Neuron (in vitro differentiated cells): ENCODE measurements around the gene PIP5K1B.

Experiments
- H2AFZ ChIP-seq: one replicate; pipeline ENCODE4 v1.6.1; 2013; ENCODE audit warnings: low read depth, mild to moderate bottlenecking, inconsistent platforms, low read length, moderate library complexity
- H3K27me3 ChIP-seq: one replicate; pipeline ENCODE4 v1.6.1; 2013; ENCODE audit warnings: low read length; ENCODE audit not compliant: insufficient read depth
- H3K36me3 ChIP-seq: one replicate; pipeline ENCODE4 v1.6.1; 2013; ENCODE audit warnings: low read length; ENCODE audit not compliant: insufficient read depth
- H3K4me1 ChIP-seq: one replicate; pipeline ENCODE4 v1.6.1; 2013; ENCODE audit warnings: low read length; ENCODE audit not compliant: insufficient read depth
- H3K4me3 ChIP-seq: 2 replicates; pipeline ENCODE4 v1.5.1; 2013; ENCODE audit warnings: mild to moderate bottlenecking, low read length, moderate library complexity
- H3K9me3 ChIP-seq: one replicate; pipeline ENCODE4 v1.6.1; 2013; ENCODE audit warnings: low read length

PIP5K1B gene

DNA sequence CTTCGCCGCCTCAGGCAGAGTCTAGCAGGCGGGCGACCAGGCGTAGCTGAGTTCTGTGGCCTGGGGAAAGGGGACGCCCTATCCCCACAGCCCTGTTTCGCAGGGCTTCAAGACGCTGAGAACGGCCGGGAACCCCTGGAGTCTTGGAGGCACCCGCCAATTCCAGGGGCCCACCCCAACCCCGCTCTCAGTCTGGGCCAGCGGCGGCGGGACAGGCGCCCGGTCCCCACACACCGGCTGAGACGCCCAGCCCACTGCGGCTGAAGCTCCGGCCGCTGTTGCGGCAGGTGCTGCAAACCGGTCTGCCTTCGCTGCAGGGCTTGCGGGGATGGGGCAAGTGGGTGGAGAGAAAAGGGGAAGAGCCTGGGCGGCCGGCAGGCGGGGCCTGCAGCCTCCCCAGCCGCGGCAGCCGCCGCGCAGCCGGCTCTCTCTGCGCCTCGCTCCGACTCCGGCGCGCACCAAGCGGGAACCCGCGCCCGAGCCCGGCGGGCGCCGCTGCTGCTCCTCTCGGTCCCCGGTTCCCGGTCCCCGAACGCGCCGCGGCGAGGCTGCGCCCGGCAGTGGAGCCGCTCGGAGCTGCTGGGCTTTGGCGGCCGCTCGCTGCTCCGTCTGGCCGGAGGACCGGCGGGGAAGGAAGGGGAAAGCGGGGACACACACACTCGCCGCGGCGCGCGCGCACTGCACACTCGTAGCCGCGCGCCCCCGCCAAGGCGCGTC, at the start of gene PIP5K1B:
TSS of gene PIP5K1B (plus strand) at position 427 of the 717 bp plus-strand sequence. CDS start 117,375 bp downstream, outside the sequence.
- H3K4me1 ChIP-seq = peaks cover 23% of the 10 kb centered on the region
- H2AFZ ChIP-seq = peak within 1 kb of the TSS; percentile 98
- H3K4me3 ChIP-seq = peak within 1 kb of the TSS; percentile 73
- no peaks in the 10 kb centered on the region for H3K9me3 ChIP-seq
- no peaks in the 10 kb centered on the region for H3K27me3 ChIP-seq
- H3K36me3 ChIP-seq = no peaks in the 10 kb centered on the region

- no peak overlapping the region for H2AFZ ChIP-seq
Measured at GRCh38 chr9:68664036-68664435, 41.0 kb upstream of the PIP5K1B start.

GRCh38 chr9:68668127-68668526, 36.9 kb upstream of the PIP5K1B start:
- Histone ChIP-seq H3K4me1 (peaks cover 20% of the 10 kb centered on the region), H3K36me3 (no peaks in the 10 kb centered on the region), H3K9me3 (no peaks in the 10 kb centered on the region), H3K27me3 (no peaks in the 10 kb centered on the region), H2AFZ (no peak overlapping the region), H3K4me3 (no peak overlapping the region)

More at GRCh38 chr9:68664036-68664435, 41.0 kb upstream of the PIP5K1B start:
- H3K36me3 ChIP-seq = no peaks in the 10 kb centered on the region
- H3K4me3 ChIP-seq = no peak overlapping the region
- no peaks in the 10 kb centered on the region for H3K9me3 ChIP-seq
- H3K27me3 ChIP-seq = no peaks in the 10 kb centered on the region
- peaks cover 17% of the 10 kb centered on the region for H3K4me1 ChIP-seq

- Histone ChIP-seq H3K4me1 (peaks cover 20% of the 10 kb centered on the region), H3K4me3 (peak overlapping the region; percentile 0), H3K36me3 (no peaks in the 10 kb centered on the region), H3K9me3 (no peaks in the 10 kb centered on the region), H2AFZ (no peak overlapping the region), H3K27me3 (no peaks in the 10 kb centered on the region)
Measured at GRCh38 chr9:68669218-68669617, 35.8 kb upstream of the PIP5K1B start.

GRCh38 chr9:68672215-68672614, 32.8 kb upstream of the PIP5K1B start:
- Histone ChIP-seq H2AFZ (no peak overlapping the region), H3K27me3 (no peaks in the 10 kb centered on the region), H3K9me3 (no peaks in the 10 kb centered on the region), H3K4me3 (no peak overlapping the region), H3K4me1 (peaks cover 20% of the 10 kb centered on the region), H3K36me3 (no peaks in the 10 kb centered on the region)

DNA sequence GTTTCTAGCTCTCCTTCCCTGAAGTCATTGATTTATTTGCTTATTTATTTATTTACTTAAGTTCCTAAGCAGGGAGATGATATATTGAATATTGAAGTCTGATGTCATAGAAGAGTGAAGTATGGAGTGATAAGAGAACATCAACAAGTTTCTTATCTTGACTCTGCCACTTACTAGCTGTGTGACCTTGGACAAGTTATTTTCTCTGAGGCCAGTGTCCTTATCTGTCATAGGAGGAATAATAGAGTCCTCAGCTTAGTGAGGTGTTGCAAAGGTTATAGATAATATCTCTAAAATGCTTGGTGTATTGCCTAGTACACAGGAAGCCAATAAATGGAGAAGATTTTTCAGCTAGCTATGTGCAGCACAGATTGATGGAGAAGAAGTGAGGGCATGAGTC, 32.4 kb upstream of the PIP5K1B start:
- Histone ChIP-seq H3K4me1 (peaks cover 18% of the 10 kb centered on the region), H3K36me3 (no peaks in the 10 kb centered on the region), H3K9me3 (no peaks in the 10 kb centered on the region), H3K27me3 (no peaks in the 10 kb centered on the region), H2AFZ (no peak overlapping the region), H3K4me3 (no peak overlapping the region)

DNA sequence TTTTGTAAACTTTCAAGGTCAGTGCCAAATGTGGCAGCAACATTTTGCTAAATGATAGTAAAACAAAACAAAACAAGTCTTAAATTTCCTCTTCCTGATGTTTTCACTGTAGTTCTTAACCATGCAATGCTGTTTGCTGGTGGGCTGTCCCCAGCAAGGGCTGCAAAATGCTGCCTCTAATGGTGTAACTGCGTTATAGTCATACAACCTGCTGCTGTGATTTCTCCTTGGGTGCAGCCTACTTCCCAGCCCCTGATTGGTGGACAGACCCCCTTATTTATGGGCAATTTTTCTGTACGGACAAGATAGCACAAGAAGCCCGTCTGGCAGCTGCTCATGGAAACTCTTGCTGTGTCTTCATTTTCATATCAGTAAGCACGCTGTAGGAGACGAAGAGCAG, 26.6 kb upstream of the PIP5K1B start:
- no peak overlapping the region for H2AFZ ChIP-seq
- no peaks in the 10 kb centered on the region for H3K9me3 ChIP-seq
- no peak overlapping the region for H3K4me3 ChIP-seq
- H3K36me3 ChIP-seq = no peaks in the 10 kb centered on the region
- H3K4me1 ChIP-seq = no peaks in the 10 kb centered on the region
- no peaks in the 10 kb centered on the region for H3K27me3 ChIP-seq

- Histone ChIP-seq H3K36me3 (no peaks in the 10 kb centered on the region), H3K4me1 (no peaks in the 10 kb centered on the region), H3K9me3 (no peaks in the 10 kb centered on the region), H3K27me3 (no peaks in the 10 kb centered on the region), H2AFZ (no peak overlapping the region), H3K4me3 (no peak overlapping the region)
Measured at GRCh38 chr9:68683433-68683832, 21.6 kb upstream of the PIP5K1B start.

DNA sequence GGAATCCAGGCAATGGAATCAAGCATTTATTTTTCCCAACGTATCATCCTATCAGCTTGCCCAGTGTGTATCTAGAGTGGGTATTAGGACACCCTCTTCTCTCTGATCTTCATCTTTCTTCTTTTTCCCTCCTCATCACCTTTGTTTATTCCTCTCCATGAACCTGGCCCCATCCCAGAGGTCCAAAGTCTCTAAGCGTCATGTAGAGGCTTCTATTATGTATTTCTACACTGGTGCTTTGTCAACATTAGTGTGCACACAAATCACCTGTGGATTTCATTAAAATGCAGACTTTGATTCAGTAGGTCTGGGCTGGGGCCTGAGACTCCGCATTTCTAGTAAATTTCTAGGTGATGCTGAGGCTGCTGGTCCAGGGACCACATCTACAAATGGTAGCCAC, 19.8 kb upstream of the PIP5K1B start:
- H3K27me3 ChIP-seq = no peaks in the 10 kb centered on the region
- H3K4me3 ChIP-seq = no peak overlapping the region
- no peaks in the 10 kb centered on the region for H3K9me3 ChIP-seq
- no peak overlapping the region for H2AFZ ChIP-seq
- H3K4me1 ChIP-seq = peaks cover 12% of the 10 kb centered on the region
- H3K36me3 ChIP-seq = no peaks in the 10 kb centered on the region

GRCh38 chr9:68685770-68686169, 19.3 kb upstream of the PIP5K1B start:
- Histone ChIP-seq H3K27me3 (no peaks in the 10 kb centered on the region), H3K4me3 (no peak overlapping the region), H3K4me1 (peaks cover 17% of the 10 kb centered on the region), H3K9me3 (no peaks in the 10 kb centered on the region), H2AFZ (no peak overlapping the region), H3K36me3 (no peaks in the 10 kb centered on the region)

DNA sequence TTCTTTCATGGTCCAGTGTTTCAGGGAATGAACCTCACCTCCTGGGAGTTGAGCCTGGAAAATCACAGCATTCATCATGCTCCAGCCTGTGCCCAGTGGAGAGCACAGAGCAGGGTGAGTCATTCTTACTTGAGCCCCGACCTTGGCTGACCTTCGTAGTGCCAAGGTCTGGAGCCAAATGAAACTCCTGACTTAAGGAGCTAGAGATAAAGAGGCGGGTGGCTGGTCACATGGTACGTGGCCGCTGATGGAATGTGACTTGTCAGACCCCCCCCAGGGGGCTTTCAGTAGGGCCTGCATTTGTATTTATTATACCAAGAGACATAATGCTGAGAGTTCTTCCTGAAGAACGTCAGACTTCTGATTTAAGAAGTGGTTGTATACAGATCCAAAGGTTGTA, 15.0 kb upstream of the PIP5K1B start:
- no peaks in the 10 kb centered on the region for H3K36me3 ChIP-seq
- no peak overlapping the region for H2AFZ ChIP-seq
- no peaks in the 10 kb centered on the region for H3K27me3 ChIP-seq
- no peaks in the 10 kb centered on the region for H3K9me3 ChIP-seq
- H3K4me1 ChIP-seq = peaks cover 23% of the 10 kb centered on the region
- no peak overlapping the region for H3K4me3 ChIP-seq

DNA sequence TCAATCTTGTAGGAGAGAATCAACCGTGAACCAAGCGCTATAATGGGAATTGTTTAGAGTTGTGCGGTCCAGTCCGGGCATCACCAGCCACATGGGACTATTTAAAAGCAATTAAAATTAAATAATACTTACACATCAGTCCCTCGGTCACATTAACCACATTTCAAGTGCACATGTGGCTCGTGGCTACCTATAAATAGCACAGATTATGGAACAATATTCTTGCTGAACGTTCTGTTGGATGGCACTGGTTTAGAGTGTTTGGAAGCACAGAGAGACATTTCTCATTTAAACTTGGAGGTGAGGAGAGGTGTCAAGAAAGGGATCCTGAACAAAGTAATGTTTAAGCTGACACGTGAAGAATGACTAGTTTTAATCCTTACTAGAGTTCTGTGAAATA, 12.5 kb upstream of the PIP5K1B start:
- no peak overlapping the region for H3K4me3 ChIP-seq
- no peak overlapping the region for H2AFZ ChIP-seq
- no peaks in the 10 kb centered on the region for H3K9me3 ChIP-seq
- H3K4me1 ChIP-seq = peaks cover 23% of the 10 kb centered on the region
- H3K27me3 ChIP-seq = no peaks in the 10 kb centered on the region
- no peaks in the 10 kb centered on the region for H3K36me3 ChIP-seq

DNA sequence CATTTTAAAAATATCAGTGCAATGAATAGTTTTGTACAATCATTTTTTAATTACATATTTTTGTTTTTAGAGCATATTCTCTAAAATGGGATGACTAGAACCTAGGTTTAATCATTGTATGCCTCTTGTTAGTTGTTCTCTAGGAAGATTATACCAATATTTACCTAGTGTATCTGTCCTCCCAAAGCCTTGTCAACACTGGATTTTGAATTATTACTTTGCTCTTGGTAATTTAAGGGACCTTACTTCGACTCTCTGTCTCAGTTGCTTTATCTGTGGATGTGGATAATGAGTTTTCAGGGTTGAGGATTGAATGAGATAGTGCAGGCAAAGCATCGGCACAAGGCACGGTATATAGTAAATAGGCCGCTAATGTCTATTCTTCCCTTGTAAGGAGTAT, 10.9 kb upstream of the PIP5K1B start:
- H3K9me3 ChIP-seq = no peaks in the 10 kb centered on the region
- no peaks in the 10 kb centered on the region for H3K36me3 ChIP-seq
- peaks cover 22% of the 10 kb centered on the region for H3K4me1 ChIP-seq
- H3K27me3 ChIP-seq = no peaks in the 10 kb centered on the region
- no peak overlapping the region for H2AFZ ChIP-seq
- H3K4me3 ChIP-seq = no peak overlapping the region

DNA sequence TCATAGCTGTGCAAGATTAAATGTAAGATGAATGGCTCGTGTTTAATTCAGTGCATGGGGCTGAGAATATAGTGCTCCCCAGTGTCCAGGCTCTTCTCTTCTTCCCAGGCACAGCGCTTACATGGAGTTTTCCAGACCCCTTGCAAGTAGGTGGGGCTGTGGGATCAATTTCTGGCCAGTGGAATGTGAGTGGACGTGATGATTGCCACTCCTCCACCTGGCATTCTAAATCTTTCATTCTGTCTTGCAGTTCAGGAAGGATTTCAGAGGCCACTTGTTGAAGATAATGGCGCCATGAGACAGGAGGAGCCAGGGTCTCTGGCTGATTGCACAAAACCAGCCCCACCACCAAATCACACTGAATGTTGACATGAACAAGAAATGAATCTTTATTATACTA, 7.2 kb upstream of the PIP5K1B start:
- no peaks in the 10 kb centered on the region for H3K27me3 ChIP-seq
- H2AFZ ChIP-seq = no peak overlapping the region
- no peaks in the 10 kb centered on the region for H3K9me3 ChIP-seq
- H3K4me1 ChIP-seq = no peaks in the 10 kb centered on the region
- no peak overlapping the region for H3K4me3 ChIP-seq
- no peaks in the 10 kb centered on the region for H3K36me3 ChIP-seq
